HL-60 (cell line): Measurements from ENCODE around the gene CDYL2.

ENCODE experiments used
- DNase-seq, 2 experiments: peaks; one replicate each; pipeline ENCODE4 v3.0.0-alpha.2; 2010 to 2020; ENCODE audit warnings: low read depth in 1 of 2, low spot score in 1 of 2
- H3K27ac ChIP-seq: fragments of 250-450 bp; sonication (Bioruptor Pico); replicated peaks from 2 replicates; pipeline ENCODE4 v1.5.1; 2020; ENCODE audit warnings: mild to moderate bottlenecking, moderate library complexity
- H3K27me3 ChIP-seq: fragments of 250-450 bp; sonication (Bioruptor Pico); 2 replicates; pipeline ENCODE4 v1.5.1; 2021; ENCODE audit warnings: mild to moderate bottlenecking, moderate library complexity; ENCODE audit not compliant: insufficient read depth, poor library complexity, severe bottlenecking
- H3K4me3 ChIP-seq: replicated peaks from 2 replicates; pipeline ENCODE4 v1.5.1; 2011; ENCODE audit warnings: mild to moderate bottlenecking, control low read depth, low read length; ENCODE audit not compliant: insufficient read depth
- GABPA ChIP-seq: IDR thresholded peaks from 2 replicates; pipeline ENCODE4 v1.6.1; 2012; ENCODE audit warnings: low read depth
- POLR2AphosphoS5 ChIP-seq: IDR thresholded peaks from 2 replicates; pipeline ENCODE4 v1.6.1; 2012; ENCODE audit warnings: low read depth
- SPI1 ChIP-seq: IDR thresholded peaks from 2 replicates; pipeline ENCODE4 v1.6.1; 2012; ENCODE audit warnings: low read depth, mild to moderate bottlenecking, borderline replicate concordance
- TF ChIP-seq, protein P1 (sequence below): IDR thresholded peaks from 2 replicates; pipeline ENCODE4 v1.6.1; 2012; ENCODE audit warnings: low read depth; ENCODE audit not compliant: insufficient replicate concordance
- TF ChIP-seq, protein P2 (sequence below): IDR thresholded peaks from one replicate; pipeline ENCODE4 v1.5.1; 2011; ENCODE audit warnings: low read length, control low read depth, inconsistent platforms; ENCODE audit not compliant: insufficient read depth

Gene CDYL2

DNA sequence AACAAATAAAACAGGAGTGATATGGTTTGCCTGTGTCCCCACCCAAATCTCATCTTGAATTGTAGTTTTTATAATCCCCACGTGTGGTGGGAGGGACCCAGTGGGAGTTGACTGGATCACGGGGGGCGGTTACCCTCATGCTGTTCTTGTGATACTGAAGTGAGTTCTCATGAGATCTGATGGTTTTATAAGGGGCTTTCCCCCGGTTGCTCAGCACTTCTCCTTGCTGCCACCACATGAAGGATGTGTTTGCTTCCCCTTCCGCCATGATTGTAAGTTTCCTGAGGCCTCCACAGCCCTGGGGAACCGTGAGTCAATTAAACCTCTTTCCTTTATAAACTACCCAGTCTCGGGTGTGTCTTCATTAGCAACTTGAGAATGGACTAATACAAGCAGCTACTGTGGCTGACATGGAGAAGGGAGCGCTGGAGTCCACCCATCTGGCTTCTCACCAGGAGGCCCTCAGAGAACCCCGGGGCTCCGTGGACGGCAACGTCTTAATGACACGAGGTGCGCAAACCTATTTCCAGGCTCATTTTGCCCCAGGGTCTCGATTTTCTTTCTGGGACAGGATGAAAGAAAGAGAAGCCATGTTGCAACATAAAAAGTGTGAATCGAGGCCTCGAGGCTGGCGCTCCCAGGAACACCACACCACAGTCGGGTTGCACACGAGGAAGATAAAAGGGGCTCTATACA is 134.1 kb downstream of the CDYL2 start:
- TF ChIP-seq, protein P1, sequence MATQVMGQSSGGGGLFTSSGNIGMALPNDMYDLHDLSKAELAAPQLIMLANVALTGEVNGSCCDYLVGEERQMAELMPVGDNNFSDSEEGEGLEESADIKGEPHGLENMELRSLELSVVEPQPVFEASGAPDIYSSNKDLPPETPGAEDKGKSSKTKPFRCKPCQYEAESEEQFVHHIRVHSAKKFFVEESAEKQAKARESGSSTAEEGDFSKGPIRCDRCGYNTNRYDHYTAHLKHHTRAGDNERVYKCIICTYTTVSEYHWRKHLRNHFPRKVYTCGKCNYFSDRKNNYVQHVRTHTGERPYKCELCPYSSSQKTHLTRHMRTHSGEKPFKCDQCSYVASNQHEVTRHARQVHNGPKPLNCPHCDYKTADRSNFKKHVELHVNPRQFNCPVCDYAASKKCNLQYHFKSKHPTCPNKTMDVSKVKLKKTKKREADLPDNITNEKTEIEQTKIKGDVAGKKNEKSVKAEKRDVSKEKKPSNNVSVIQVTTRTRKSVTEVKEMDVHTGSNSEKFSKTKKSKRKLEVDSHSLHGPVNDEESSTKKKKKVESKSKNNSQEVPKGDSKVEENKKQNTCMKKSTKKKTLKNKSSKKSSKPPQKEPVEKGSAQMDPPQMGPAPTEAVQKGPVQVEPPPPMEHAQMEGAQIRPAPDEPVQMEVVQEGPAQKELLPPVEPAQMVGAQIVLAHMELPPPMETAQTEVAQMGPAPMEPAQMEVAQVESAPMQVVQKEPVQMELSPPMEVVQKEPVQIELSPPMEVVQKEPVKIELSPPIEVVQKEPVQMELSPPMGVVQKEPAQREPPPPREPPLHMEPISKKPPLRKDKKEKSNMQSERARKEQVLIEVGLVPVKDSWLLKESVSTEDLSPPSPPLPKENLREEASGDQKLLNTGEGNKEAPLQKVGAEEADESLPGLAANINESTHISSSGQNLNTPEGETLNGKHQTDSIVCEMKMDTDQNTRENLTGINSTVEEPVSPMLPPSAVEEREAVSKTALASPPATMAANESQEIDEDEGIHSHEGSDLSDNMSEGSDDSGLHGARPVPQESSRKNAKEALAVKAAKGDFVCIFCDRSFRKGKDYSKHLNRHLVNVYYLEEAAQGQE: no peak
- TF ChIP-seq SPI1 (no peak), POLR2AphosphoS5 (no peak), GABPA (no peak)
- TF ChIP-seq, protein P2, sequence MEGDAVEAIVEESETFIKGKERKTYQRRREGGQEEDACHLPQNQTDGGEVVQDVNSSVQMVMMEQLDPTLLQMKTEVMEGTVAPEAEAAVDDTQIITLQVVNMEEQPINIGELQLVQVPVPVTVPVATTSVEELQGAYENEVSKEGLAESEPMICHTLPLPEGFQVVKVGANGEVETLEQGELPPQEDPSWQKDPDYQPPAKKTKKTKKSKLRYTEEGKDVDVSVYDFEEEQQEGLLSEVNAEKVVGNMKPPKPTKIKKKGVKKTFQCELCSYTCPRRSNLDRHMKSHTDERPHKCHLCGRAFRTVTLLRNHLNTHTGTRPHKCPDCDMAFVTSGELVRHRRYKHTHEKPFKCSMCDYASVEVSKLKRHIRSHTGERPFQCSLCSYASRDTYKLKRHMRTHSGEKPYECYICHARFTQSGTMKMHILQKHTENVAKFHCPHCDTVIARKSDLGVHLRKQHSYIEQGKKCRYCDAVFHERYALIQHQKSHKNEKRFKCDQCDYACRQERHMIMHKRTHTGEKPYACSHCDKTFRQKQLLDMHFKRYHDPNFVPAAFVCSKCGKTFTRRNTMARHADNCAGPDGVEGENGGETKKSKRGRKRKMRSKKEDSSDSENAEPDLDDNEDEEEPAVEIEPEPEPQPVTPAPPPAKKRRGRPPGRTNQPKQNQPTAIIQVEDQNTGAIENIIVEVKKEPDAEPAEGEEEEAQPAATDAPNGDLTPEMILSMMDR: no peak
- Histone ChIP-seq H3K4me3 (no peak overlapping the region), H3K27me3 (no peaks in the 10 kb centered on the region), H3K27ac (no peak overlapping the region)
- DNase-seq: no peak

DNA sequence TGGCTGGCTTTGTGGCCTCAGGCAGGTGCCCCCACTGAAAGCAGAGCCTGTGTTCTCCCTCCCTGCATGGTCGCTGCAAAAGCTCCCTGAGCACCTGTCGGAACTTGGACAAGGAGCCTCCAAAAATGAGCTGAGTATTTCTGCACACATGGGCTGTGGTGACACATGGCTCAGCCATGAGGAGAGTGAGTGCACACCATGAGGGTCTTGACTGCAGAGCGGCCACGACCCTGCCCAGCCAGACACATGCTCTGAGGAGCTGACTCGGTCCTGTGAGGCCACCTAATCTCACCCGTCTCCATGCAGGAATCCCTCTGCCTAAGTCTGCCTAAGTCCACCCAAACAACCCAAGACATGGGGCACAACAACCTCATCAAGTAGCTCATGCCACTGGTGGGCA is 134.7 kb downstream of the CDYL2 start:
- no peaks in the 10 kb centered on the region for H3K27me3 ChIP-seq
- H3K27ac ChIP-seq: no peak overlapping the region
- TF ChIP-seq POLR2AphosphoS5 (no peak), SPI1 (no peak), GABPA (no peak)
- TF ChIP-seq, protein P2: no peak
- TF ChIP-seq, protein P1: no peak
- H3K4me3 ChIP-seq: no peak overlapping the region
- DNase-seq: no peak

DNA sequence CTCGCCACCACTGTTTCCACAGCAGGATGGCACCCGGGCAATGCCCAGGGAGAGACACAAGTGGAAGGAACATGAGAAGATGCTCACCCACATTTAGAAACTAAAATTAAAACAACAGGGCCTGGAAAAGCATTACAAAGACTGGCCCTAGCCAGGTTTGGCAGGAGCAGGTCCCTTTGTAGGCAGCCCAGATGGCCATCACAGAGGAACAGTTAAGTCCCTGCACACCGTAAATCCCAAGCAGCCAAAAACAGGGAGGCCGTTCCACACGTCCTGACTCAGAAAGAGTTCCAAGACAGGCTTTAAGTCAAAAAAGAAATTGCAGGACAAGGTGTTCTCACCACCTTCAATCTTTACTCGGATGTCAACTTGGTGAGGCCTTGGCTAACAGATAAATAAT is 136.5 kb downstream of the CDYL2 start:
- no peaks in the 10 kb centered on the region for H3K27me3 ChIP-seq
- no peak overlapping the region for H3K27ac ChIP-seq
- TF ChIP-seq, protein P1: no peak
- TF ChIP-seq POLR2AphosphoS5 (no peak), SPI1 (no peak), GABPA (no peak)
- TF ChIP-seq, protein P2: no peak
- no peak overlapping the region for H3K4me3 ChIP-seq
- no peak for DNase-seq
